Left hindlimb (tissue), 1 donor: ENCODE data around the gene COG7.
"Not testable (repeated sequence)": the region's sequence is repeated elsewhere in the genome, so short reads cannot be mapped to it uniquely, and the experiment has no call there.

ENCODE experiments used
- DNase-seq: peaks from one replicate; pipeline ENCODE4 v3.0.0-alpha.2; 2018

The COG7 gene

DNA sequence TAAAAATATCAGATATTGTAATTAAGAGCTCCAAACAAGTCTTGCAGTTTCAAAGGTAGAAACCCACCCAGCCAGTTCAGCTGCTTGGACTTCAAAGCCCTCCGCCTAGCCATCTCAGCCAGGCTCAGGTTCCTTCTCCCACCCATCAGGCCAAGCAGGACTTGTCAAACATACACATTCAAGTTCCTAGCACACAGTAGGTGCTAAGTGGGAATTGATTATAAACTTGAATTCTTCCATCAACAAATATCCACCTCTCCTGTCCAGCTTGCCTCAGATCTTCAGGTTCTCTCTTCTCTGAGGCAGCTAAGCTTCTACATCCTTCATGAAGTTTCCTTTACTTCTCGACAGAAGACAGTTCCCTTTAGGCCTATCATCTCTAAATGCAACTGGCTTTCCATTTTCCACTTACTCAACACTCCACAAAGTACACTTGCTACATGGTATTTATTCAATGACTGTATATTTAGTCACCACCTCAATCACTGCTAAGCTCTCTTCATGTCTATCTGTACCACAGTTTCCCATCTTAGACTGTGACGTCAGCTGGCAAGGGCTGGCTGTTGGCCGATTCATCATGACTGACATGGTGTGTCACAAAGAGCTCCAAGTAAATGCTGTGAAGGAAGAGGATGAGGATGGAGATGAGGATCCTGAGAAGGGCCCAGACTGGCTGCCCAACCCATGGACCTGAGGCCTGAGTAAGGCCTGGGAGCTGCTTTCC is 13.3 kb upstream of the COG7 start:
- DNase-seq, result no peak

DNA sequence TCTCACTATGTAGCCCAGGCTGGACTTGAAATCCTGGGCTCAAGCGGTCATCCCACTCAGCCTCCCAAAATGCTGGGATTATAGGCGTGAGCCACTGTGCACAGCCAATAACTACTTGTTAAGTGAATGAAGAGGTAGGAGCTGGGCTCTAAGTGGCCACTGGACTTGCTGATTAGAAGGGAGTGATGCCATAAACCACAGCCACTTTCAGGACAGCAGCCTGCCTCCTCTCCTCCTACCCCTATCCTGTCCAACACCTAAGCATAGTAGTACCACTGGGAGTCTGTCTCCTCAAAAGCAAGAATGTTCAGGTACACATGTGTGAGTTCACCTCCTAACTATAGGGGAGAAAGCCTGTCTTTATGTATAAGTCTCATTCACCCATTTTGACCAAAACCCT is 12.2 kb upstream of the COG7 start:
- DNase-seq, result no peak

DNA sequence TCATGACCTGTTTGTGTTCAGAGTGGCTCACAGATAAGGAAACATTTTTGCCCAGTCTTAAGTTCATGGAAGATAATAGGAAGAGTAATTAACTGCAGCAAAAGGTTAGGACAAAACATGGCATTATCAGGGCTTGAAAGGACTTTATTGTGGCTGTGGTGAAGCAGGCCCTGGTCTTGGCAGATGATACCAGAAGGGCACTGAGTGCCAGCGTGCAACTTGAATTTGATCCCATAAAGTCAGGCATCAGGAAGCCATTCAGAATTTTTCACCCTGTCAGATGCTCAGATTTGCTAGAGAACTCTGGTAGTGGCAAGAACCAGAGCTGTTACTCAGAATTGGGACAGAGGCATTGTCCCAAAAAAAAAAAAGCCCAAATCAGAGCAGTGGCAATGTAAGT is 11.2 kb upstream of the COG7 start:
- no peak for DNase-seq

DNA sequence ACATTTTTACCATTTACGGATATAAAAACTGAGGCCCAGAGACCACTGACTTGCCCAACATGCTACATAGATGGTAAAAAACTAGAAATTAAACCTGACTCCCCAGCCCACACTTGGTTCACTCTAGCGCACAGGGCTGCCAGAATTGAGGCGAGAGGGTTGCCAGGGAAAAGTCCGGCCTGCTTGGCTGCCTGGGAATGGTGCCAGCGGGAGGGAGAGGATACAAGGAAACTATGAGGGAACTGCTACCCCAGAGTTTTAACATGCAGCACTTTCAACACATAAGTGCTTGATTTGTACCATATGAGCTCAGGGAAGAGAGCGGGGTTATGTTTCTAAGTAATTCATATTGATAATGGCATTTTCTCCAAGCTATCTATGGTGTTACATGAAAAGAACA is 10.0 kb upstream of the COG7 start:
- DNase-seq, result peak; percentile 90

DNA sequence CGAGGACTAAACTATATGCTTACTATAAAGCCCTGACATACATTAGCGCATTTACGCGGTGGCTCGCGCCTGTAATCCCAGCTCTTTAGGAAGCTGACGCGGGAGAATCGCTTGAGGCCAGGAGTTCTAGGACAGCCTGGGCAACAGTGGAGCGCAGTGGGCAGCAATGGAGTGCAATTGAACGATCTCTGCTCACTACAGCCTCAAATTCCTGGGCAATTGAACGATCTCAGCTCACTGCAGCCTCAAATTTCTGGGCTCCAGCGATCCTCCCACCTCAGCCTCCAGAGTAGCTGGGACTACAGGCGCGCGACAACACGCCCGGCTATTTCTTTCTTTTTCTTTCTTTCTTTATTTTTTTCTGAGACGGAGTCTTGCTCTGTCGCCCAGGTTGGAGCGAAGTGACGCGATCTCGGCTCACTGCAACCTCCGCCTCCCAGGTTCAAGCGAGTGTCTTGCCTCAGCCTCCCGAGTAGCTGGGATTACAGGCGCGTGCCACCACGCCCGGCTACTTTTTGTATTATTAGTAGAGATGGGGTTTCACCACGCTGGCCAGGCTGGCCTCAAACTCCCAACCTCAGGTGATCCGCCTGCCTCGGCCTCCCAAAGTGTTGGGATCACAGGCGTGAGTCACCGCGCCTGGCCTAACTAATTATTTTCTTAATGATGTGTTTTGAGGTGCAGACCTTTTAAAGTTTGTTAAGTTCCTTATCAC is 506 bp upstream of the COG7 start:
- no peak for DNase-seq

DNA sequence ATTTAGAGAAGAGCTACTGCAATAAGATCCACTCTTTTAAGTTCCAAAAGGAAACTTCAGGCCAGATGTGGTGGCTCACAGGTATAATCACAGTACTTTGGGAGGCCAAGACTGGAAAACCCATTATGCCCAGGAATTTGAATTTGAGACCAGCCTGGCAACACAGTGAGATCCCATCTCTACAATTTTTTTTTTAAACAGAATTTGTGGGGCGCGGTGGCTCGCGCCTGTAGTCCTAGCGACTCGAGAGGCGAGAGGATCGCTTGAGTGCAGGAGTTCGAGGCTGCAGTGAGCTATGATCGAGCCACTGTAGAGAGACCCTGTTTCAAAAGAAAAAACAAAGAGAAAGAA is 793 bp downstream of the COG7 start:
- DNase-seq, result no peak

DNA sequence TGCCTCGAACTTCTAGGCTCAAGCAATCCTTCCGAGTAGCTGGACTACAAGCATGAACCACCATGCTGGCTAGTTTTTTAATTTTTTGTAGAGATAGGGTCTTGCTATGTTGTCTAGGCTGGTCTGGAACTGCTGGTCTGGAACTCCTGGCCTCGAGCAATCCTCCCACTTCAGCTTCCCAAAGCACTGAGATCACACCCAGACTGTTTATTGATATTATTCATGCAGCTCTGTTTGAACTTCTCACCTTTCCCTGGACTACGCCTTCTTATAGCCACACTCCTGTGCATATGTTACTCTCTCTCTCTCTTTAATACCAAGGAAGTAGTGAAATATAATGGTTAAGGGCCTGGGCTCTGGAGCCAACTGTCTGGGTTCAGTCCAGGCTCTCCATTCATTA is 4.6 kb downstream of the COG7 start:
- no peak for DNase-seq

DNA sequence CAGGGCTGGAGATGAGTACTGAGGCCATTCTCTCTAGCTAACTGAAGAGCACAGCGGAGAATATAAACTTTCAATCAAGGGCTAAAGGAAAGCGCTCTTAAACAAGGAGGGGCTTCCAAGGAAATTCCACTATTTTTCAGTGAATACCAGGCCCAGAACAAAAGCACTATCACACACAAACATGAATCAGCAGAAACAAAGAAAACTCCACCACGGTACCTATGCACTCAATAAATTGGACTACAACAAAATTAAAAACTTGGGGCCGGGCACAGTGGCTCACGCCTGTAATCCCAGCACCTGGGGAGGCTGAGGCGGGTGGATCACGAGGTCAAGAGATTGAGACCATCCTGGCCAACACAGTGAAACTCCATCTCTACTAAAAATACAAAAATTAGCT is 15.4 kb downstream of the COG7 start:
- not testable (repeated sequence) for DNase-seq

DNA sequence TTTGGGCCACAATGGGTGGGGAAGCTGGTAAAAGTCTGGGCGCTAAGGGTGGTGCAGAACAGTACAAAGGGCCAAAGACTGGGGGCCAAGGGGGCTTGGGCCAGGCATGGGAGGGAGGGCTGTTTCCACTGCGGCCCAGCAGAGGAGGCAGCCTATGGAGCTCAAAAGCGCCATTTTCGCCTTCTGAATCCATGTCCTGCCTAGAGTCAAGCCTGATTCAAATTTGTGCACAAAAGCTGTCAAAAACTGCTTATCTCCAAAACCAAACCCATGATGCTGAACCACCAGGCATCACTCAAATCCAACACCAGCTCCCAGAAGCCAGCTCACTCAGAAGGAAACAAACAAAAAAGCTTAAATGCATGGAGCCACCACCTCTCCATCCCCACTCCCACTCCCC is 16.0 kb downstream of the COG7 start:
- DNase-seq, result no peak

DNA sequence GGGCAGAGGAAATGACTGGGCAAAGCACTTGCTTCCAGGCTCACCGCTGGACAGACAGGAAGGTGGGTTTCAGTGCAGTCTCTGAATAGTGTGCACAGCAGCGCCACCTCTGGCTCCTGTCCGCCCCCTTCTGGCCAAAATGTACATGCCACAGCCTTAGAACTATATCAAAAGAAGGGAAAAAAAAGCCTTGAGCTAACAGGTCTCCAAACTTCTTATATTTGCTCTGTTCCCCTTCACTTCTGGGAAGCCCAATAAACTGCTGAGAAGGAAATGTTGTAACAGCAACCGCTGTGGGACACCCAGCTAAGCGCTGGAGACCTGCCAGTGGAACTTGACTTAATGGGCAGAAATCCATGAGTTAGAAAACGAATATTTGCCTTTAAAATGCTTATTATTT is 17.5 kb downstream of the COG7 start:
- DNase-seq, result no peak

DNA sequence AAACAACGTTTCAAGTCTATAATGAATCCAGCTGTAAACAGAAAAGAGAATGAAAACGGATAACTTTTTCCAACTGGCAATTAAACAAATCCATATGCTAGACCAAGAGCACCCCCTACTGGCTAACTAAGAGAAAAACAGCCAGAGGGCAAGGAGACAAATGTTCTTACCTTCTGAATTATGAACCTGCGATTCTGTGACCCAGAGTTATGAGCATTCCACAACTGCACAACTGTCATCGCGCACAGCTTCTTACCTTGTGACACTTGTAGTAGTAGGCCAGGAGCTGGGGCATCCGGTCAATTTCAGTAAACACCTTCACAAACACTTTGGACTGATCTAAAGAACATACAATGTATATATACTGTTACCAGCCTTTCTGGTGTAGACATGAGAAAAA is 18.6 kb downstream of the COG7 start:
- no peak for DNase-seq

DNA sequence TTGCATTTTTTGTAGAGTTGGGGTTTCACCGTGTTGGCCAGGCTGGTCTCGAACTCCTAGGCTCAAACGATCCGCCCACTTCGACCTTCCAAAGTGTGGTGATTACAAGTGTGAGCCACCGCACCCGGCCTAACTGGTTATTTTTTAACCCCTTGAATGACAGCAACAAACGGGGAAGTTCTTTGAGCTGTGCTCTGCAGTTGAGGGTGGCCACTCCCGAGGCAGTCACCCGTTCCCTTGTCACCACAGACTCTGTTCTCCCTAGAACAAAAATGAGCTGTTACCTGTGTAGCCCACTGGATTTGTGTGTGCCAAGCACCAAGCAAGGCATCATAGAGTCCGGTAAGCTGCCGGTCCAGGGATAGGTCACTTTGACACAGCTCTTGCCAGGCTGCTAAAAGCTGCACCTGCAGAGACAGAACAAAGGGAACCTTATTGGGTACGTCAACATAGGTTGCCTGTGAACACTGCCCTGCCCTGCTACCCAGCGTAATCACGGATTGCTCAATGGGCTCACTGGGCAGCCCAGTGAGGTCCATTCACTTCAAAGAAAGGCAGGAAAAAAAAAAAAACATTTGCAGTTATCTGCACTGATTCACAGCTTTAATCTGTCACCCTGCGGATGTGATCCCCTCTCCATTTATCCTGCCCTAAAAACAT is 19.6 kb downstream of the COG7 start:
- no peak for DNase-seq

DNA sequence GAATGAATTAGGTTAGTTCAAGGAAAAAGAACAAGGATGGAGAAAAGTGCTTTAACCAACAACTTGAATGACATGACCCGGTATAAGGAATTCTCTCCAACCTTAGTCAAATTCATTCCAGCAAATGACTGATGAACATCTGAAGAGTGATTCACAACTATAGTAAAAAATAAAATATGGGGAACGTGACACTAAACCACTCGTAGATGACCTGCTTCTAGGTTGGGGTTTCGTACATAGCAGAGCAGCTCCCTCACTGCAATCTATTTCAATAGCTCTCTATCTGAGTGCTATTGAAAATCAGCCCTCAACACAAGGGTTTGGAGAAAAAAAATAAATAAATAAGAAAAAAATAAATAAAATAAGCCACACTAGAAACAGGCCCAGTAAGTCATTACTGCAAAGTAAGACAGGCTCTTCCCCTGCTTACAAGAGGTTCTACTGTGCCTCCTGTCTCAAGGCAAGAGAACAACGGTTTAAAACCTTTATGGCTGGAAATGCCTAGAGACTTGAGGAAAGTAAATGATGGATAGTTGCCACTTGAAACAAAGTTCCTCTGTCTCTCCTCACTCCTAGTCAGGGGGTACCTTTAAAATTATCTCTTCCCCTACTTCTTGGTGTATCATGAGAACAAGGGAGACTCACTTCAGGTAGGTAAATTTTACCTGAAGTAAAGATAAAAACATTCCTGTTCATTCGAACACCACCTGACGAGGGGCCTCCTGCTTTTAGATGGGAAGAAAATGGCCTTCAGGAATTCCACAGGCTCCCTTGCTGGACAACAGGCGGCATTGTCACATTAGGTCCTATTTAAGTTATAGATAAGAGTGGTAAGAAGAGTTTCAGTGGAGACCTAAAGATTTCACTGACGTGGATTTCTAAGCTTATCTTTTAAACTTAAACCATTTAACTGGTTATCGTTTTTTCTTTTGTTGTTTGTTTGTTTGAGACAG is 20.5 kb downstream of the COG7 start:
- no peak for DNase-seq

DNA sequence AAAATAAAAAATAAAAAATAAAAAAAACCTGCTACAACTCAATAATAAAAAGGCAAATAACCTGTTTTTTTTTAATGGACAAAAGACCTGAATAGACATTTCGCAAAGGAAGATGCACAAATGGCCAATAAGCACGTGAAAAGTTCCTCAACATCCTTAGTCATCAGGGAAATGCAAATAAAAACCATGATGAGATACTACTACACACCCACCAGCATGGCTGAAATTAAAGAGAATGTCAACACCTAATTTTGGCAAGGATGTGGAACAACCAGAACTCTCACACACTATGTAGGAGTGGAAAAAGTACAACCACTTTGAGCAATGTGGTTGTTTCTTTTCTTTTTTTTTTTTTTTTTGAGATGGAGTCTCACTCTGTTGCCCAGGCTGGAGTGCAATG is 24.6 kb downstream of the COG7 start:
- DNase-seq, result no peak

DNA sequence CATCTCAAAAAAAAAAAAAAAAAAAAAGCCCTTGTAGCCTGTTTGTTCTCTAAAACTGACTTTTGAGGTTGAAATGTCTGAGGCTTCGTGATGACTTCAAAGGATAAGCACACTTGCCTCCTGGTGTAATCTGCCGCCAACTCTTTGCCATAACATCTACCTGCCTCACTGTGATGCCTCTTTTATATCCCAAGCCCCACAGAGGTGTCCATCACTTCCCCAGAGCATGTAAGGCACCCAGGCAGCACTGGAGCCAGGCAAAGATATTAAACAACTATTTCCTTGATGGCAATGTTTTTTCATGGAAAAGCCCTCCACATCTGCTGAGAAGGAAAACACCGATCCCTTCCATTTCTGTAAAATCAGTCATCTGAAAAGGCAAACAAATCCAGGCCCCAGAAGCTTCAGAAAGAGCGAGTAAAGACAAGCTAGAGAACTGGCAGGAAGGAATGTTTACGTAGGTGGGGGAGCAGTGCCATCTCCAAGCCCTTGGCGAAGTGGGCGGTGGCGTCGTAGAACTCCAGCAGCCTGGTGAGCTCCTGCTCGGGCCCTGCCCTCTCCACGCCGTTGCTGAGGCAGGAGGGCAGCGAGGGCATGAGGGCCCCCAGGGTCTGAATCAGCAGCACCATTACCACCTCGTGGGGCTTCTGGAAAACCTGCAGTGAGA is 28.6 kb downstream of the COG7 start:
- DNase-seq, result no peak

DNA sequence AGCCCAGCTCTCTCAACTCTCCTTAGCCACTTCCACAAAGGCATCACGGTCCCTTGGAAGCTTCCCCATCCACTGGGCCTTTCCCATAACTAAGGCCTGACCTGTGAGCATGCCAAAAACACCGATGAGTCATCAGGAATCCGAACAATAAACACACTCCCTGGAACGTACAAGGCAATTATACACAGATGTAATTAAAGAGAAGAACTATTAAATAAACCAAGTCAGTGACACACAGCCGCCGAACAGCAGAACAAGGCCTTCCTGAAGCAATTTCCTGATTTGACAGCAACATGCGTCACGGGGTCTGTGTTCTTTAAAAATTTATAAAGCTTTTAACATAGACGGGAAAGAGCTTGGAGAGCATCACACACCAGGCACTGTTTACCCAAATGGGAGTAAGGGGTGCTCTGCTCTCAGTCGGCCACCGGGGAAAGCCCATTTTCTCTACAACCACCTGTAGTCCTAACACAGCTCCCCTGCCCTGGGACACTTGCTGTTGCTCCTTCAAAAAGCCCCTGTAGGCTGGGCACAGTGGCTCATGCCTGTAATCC is 29.4 kb downstream of the COG7 start:
- no peak for DNase-seq

DNA sequence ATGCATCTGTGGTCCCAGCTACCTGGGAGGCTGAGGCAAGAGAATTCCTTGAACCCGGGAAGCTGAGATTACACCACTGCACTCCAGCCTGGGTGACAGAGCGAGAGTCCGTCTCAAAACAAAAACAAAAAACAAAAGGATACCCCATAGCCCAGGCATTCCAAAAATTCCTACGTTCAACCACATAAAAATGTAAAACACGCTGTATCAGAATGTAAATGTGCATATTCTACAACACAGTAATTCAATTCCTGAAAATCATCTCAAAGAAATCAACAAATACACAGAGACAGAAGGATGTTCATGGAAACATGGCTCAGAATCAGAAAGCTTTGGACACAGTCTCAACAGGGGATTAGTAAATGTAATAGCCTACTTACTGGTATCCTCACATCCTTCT is 33.0 kb downstream of the COG7 start:
- DNase-seq, result no peak

DNA sequence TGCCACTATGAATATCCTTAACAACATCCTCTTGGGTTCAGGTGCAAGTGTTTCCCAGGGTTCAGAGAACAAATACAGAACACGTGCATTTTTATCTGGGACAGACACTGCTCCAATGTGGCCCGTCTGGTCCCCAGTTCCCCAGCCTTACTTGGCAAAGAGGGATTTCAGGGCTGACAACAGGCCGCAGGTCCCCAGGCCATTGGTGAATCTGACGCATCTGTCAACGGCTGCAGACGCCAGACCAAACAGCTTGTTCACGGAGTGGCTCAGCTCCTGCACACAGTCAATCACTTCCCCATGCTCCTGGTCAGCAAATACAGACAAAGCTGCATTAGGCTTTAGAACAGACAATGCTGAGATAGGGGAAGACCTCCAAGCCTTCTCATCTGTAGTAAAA is 36.2 kb downstream of the COG7 start:
- DNase-seq, result no peak

DNA sequence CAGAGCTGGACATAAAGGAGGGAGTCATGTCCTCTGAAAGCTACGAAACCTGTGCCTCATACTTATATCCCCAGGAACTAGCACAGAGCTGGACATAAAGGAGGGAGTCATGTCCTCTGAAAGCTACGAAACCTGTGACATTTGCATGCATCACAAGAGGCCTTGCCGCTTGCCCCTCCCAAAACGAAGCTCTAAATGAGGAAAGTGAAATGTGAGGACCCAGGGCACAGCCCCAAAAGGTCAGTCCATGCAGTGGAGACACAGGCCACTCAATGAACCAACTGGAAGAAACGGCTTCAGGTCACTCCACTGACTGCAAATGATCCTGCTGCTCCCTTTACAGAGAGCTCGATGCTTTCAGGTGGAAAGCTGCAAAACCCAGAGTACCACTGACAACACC is 38.3 kb downstream of the COG7 start:
- DNase-seq, result no peak

DNA sequence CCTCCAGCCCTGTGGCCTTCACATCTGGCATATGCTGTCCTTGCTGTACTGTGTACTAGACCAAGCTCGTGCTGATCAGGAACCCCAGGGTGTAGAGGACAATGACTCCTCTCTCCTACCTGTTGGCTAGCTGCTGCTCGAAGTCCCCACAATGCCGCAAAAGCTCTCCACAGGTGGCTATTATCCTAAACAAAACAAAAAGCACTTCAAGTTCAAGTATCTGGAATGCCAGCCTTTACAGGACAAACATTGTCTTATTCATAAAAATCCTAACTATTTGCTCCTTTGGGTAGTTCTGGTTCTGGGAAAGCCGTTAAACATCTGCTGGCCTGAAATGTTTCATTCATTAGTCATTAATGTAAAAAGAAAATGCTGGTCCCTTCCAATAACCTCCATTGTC is 42.8 kb downstream of the COG7 start:
- no peak for DNase-seq

DNA sequence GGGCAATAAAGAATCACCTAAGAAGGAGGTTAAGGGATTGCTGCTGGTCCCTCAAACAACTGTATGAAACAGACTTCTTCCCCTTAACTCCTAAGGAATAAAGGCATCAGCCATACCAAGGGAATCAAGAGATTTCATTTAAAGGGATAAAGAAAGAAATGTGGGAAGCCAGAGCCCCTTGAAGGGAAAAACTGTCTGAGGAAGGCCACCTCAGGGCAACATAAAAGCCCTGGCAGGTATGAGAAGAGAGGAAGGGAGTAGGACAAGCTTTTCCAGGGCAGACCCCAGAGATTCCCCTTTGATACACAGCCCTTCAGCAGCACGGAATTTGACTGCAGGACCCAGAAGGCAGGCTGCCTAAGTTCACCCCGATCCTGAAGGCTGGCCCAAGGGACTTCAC is 43.5 kb downstream of the COG7 start:
- no peak for DNase-seq

DNA sequence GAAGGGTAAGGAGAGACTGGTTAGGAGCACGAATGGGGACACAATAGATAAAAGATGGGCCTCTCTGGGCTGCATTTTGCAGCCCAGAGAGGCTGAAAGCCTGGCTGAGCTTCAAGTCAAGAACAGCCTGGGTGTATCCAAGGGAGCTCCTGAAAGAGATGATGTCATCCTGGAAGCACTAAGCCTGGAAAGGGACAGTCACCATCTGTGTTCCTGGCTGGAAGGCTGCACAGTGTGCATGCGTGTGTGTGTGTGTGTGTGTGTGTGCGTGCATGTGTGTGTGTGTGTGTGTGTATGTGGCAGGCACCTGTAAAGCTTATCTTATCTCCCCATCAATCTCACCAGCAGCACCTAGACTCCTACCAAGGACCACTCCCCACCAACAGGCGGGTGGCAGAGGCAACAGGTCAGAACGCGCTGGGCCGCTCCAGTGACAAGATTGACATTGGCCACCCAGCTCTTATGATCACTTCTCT is 44.1 kb downstream of the COG7 start:
- peak; percentile 62 for DNase-seq
